NCI-H446 treated with DMSO at 0.1 percent for 48 hours (cell line): ENCODE results near the gene DSG4.
"Not testable (repeated sequence)": the region's sequence is repeated elsewhere in the genome, so short reads cannot be mapped to it uniquely, and the experiment has no call there.

Source experiments
- DNase-seq: peaks from one replicate; lab custom pipeline; 2025; lab: John Stamatoyannopoulos, UW

Gene DSG4, protein sequence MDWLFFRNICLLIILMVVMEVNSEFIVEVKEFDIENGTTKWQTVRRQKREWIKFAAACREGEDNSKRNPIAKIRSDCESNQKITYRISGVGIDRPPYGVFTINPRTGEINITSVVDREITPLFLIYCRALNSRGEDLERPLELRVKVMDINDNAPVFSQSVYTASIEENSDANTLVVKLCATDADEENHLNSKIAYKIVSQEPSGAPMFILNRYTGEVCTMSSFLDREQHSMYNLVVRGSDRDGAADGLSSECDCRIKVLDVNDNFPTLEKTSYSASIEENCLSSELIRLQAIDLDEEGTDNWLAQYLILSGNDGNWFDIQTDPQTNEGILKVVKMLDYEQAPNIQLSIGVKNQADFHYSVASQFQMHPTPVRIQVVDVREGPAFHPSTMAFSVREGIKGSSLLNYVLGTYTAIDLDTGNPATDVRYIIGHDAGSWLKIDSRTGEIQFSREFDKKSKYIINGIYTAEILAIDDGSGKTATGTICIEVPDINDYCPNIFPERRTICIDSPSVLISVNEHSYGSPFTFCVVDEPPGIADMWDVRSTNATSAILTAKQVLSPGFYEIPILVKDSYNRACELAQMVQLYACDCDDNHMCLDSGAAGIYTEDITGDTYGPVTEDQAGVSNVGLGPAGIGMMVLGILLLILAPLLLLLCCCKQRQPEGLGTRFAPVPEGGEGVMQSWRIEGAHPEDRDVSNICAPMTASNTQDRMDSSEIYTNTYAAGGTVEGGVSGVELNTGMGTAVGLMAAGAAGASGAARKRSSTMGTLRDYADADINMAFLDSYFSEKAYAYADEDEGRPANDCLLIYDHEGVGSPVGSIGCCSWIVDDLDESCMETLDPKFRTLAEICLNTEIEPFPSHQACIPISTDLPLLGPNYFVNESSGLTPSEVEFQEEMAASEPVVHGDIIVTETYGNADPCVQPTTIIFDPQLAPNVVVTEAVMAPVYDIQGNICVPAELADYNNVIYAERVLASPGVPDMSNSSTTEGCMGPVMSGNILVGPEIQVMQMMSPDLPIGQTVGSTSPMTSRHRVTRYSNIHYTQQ

DNA sequence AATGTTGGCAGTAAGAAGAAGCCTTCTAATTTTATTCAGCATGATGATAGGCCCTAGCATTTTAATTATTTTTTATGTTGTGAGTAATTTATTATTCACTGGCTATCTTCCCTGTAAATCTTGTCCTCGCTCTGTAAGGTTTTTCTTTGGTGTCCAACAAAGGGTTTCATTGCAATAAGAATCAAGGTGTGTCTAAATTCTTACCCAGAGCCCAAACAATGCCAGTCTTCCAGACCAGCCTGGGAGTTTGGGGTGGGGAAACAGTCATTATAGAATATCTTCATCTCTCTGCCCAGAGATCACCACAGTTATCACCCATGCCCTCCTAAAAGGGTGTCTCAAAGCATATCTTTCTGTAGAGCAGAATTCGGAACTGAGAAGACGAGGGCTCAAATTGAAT lies at the start of gene DSG4:
TSS of gene DSG4 (plus strand) at position 301 of the 400 bp plus-strand sequence. CDS start 135 bp downstream, outside the sequence.
- DNase-seq, result no peak

DNA sequence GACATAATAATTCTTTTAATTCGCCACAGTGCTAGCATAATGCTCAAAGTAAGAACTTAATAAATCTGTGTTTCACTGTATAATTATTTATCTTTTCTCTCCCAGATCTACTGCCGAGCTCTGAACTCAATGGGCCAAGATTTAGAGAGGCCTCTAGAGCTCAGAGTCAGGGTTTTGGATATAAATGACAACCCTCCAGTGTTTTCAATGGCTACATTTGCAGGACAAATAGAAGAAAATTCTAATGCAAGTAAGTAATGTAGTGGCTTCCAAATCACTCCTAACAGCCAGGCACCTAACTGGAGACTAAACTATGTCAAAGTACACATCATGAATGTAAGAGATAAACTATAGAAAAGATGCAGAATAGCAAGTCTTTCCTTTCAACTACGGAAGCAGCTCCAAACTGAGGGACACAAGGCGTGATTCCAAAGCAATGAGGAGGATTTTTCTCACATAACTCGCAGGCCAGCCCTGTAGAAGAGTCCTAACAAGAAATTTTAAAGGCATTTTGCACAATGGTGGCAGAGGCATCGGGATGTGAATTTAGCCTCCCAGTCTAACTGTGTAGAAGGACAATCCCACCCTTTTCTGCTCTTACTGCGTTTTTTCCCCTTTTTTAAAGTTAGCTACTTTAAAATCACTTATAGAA lies 46.7 kb upstream of the DSG4 start:
- DNase-seq, result no peak

DNA sequence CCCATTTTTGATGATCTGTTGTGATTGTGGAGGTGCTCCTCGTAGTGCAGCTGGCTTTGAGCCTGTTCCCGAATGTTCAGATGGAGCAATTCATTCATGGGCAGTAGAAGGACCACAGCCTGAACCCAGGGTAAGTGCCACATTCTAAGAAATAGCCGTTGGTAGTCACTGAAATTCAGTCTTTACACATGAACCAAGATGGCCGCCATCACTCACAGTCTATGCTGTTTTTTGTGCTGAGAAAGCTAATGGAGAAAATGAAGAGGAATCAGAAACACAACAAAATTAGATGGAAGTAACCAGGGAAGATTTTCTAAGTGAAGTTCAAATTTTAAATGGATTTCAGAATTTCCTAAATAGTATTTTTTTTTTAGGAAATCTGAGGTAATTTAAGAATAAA lies 33.1 kb upstream of the DSG4 start:
- no peak for DNase-seq

DNA sequence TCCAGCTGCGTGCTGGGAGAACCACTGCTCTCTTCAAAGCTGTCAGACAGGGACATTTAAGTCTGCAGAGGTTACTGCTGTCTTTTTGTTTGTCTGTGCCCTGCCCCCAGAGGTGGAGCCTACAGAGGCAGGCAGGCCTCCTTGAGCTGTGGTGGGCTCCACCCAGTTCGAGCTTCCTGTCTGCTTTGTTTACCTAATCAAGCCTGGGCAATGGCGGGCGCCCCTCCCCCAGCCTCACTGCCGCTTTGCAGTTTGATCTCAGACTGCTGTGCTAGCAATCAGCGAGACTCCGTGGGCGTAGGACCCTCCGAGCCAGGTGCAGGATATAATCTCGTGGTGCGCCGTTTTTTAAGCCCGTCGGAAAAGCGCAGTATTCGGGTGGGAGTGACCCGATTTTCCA lies 23.2 kb upstream of the DSG4 start:
- DNase-seq, result not testable (repeated sequence)

DNA sequence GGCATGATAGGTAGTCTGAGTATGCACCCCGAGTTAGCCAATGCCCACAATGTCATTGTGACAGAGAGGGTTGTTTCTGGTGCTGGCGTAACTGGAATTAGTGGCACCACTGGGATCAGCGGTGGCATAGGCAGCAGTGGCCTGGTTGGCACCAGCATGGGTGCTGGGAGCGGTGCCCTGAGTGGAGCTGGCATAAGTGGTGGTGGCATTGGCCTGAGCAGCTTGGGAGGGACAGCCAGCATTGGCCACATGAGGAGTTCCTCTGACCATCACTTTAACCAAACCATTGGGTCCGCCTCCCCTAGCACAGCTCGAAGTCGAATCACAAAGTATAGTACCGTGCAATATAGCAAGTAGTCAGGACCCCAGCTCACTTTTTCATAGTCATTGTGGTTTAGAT lies 21.6 kb upstream of the DSG4 start:
- no peak for DNase-seq

DNA sequence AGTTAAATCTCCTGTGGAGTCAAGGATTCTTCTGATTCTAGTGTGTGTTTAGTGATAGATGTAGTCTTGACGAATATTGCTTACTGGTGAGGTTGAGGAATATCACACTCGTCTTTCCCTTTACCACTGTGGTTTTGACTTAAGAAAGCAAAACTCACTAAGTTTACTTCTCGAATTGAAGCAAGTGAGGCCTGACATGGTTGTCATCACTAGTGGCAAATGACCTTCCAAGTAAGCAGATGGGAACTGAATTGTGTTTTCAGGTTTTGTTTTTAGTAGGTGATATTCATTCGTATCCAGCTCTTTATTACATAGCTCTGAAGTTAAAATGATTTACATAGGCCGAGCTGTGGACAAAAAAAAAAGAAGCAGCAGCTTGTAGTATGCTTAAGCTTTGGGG lies 20.6 kb upstream of the DSG4 start:
- no peak for DNase-seq

DNA sequence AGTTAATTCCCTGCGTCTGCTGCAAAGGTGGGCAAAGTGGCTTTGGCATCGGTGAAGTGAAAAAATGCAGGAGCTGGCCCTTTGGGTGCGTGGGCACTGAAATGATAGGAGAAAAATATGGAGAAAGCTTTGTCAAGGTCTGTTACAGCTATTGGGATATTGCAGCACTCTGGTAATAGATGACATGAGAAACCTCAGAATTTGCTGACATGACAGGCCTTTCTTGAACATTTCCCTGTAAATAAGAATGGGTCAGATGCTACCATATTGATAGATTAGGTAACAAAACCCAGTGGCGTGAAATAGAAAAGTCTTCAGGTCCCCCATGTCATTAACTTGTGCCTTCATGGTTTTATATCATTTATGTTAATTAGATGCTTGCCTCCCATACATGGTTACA lies 12.4 kb upstream of the DSG4 start:
- no peak for DNase-seq

DNA sequence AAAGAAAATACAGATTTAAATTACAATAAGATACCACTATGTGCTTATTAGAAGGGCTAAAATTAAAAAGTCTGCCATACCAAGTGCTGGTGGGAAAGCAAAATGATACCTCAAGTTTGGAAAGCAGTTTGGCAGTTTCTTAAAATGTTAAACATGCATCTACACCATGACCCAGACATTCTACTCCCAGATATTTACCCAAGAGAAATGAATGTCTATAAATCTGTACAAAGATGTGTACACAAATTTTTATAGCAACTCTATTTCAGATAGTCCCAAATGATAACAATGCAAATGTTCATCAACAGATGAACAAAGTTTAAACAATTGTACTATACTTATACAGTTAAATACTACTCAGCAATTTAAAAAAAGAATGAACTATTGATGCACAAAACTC lies 7.1 kb upstream of the DSG4 start:
- no peak for DNase-seq

DNA sequence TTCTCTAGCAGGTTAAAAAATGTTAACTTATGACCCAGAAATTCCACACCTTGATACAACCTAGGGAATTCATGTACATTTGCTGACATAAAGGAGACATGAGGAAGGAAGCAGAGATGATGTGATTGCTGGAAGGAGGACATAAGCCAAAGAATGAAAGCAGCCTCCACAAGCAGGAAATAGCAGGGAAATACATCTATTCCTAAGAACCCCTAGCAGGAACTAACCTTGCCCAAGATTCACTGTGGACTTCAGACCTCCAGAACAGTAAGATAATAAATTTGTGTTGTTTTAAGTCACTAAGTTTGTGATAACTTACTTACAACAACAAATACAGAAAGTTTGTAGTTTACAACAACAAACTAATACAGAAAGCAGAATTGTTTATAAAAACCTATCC lies 4.6 kb upstream of the DSG4 start:
- no peak for DNase-seq

DNA sequence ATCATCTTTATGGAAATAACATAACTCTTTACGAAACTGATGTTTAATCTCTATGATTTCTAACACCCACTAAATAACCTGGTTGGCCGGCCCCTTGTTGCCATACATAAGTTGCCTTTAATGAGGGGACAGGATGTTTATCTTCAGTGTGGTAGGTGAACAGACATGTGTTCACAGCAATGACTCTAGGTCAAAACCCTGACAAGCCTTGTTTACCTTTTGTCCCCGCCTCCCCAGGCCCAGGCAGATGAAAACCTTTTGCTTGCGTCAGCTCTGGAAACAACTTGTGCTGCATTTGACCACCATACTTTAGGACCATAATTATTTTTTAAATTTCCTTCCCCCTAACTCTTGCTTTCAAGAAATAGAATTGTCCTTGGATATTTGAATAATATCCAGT lies 2.9 kb upstream of the DSG4 start:
- DNase-seq, result no peak

DNA sequence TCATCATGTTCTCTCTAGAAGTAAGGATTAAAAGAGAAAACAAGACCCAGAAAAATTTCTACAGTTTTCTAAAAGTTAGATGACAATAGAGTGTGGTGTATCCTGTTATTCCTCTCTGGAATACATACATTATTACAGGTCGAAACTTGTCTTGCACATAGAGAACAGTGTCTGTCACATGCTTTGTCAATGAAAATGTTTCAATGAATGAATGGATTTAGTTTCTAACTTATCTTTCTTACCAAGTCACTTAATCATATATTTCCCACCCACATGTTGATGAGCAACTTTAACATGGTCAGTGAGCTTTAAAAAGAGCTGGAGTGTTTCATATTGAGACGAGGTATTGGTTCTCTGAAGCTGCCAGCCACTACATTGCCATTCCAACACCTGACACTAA lies 4.3 kb downstream of the DSG4 start:
- DNase-seq, result no peak

DNA sequence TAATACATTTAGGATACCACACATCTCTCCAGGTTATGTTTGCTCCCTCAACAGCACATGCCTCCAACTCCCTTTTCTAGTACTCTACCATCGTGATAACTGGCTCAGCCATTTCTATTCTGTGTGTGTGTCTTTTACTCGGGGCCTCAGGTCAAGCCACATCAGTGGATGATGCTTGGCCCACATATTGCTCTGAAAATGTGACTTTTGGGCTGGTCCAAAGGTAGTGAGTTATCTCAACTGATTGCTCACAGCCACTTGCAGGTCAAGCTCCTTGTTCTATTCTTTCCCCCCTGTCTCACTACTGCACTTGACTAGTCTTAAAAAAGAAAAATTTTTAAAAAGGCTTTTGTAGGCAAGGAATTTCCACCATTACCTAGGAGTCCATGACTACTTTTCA lies 5.5 kb downstream of the DSG4 start:
- DNase-seq, result no peak

DNA sequence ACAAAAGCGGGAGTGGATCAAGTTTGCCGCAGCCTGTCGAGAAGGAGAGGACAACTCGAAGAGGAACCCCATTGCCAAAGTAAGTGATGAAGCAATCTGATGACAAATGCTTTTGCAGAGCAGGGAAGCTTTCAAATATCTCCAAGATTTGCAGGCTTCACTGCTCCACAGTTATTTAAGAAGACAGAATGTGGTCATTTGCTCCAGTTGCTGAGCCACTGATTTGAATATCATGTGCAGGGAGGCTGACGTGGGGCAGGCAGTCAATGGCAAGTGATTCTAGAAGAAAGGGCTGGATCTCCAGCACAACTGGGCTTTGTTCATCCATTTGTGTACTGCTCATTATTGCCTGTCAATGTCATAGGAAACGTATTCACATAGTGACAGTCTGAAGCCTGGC lies 10.2 kb downstream of the DSG4 start:
- DNase-seq, result no peak

DNA sequence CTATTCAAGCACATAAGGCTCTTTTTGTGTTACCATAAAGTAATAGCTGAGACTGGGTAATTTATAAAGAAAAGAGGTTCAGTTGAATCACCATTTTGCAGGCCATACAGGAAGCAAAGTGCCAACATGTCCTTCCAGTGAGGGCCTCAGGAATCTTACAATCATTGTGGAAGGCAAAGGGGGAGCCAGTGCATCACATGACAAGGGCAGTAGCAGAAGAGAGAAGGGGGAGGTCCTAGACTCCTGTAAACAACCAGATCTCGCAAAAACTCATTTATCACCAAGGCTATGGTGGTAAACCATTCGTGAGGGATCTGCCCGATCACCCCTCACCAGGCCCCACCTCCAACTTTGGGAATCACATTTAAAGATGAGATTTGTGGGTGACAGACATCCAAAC lies 16.7 kb downstream of the DSG4 start:
- no peak for DNase-seq

DNA sequence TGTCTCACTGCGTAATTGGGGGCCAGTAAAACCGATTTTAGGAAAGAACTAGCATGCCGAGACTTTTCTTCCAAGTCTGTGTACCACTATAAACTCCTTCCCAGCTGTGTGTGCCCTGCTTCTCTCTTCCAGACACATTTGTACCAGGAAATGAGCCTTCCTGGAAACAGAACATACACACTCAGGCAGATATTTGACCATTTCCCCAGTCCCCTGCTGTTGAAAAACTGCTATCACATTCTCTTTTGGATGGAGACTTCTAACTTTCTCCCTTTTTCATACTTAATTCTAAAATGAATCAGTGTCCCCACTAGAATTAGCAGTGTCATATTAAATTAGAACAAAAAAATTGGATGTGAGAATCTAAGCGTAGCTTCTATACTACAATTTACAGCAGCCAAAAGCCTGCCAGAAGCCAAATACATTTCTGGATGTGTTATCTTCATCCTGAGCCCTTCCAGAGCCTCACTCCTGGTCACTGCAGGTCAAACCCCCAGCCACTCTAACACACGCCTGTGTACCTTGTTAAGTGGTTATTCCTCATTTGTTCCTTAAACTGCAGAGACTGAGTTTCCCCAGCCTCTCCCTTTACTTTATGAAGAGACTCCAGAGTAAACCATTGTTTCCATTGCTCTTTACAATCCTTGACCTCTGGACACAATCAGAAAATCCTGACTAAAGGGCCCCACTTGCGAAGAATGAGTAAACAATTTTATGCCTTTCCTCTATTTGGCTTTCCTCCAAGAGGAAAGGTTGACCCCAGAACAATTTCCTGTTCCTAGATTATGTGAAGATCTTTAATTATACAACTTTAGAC lies 20.4 kb downstream of the DSG4 start:
- DNase-seq, result no peak

DNA sequence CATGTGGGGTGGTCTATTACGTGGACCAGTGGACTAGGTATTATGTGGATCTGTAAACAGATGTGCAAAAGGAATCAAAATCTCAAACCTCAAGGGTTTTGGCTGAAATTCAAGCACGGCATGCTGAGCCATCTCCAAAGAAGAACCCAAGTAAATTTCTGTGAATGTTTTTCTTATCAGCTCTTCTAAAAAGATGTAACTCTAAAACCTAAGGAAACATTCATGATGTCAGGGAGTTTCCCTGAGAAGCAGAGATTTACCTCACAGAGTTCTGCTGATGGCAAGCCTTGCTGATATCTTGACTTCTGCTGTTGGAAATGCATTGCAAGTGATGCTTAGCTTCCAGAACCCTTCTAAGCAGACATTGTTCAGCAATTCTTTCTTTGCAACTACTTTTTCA lies 21.6 kb downstream of the DSG4 start:
- no peak for DNase-seq

DNA sequence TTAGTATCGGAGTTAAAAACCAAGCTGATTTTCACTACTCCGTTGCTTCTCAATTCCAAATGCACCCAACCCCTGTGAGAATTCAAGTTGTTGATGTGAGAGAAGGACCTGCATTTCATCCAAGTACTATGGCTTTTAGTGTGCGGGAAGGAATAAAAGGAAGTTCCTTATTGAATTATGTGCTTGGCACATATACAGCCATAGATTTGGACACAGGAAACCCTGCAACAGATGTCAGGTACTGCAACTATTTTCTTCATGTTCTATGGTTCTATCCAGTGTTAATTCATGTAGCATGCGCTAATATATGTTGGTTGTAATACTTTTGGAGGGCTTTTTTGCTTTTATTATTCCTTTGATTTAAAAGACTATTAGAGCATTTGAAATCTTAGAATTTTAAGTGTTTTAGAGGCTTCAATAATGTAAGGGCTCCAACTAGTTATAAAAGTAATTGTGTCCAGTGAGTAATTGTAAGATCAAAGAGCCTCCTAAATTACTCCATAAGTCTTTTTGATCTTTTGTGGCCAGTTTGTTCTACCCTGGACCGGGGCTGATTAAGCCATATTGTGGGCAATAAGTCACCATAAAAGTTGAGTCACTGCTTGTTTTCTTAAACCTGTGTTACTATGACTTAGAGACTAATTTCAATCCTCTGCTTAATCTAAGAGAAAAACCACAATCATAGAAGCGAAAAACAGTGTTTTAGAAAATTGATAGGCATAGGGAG lies 22.9 kb downstream of the DSG4 start:
- DNase-seq, result no peak

DNA sequence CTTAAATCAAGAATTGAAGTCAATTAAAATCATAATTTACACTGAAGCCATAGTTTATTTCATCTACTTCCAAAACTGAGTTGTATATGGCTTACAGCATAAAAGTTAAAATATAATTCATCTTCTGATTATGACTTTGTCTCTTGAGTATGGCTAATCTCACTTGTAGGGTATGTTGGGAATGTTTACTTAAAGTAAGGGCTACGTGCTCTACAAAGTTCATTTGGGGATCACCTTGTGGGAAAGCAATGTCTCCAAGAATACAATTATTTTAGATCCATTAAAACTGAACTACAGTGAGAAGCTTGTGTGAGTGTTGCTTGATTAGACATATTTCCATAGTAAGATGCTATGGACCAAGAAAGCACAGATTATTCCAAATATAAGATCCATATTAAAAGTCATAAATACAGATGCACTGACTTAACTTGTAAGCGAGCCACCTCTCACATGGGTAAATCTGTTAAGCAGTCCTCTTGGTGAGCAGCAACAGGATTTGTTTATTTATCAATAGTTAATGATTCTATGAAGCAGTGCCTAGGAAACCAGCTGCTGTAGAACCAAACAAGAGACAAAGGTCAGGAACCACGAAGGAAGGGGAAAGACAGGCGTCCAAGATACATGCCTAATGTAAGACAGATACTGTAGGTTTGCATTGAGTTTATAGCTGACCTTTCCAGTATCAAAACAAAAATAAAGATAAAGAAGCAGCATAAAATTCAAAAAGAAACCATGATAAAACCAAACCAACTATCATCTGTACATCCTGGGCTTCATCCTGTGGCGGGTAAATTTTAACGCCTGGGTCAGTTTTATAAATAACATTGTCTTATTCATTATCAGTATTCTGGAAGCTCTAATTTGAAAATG lies 24.8 kb downstream of the DSG4 start:
- DNase-seq, result no peak

DNA sequence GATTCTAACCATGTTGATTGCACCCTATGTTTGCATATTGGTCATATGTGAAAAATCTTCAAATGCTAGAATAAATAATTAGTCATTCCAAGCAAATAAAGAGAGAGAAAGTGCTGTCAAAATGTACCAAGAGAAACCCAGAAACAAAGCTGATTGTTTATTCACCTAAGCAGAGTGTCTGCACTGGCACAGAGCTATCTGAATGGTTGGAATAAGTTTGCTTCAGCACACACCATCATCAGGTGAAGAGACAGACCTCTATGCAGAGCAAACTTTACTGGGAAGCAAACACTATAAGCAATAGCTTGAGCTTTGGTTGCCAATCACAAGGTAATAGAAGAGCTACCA lies 25.4 kb downstream of the DSG4 start:
- DNase-seq, result no peak

DNA sequence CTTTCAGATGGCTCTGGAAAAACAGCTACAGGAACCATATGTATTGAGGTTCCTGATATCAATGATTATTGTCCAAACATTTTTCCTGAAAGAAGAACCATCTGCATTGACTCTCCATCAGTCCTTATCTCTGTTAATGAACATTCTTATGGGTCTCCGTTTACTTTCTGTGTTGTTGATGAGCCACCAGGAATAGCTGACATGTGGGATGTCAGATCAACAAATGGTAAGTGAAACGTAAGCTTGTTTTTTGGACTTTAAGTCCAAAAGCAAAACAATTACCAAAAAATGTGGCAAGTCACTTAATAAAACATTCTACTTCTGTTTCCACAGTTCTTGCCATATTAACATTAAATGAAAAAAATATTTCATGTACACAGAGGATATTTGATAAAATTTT lies 26.8 kb downstream of the DSG4 start:
- DNase-seq, result no peak
